PC-3 (cell line): Measurements from ENCODE around the gene KRTAP13-1.

Experiments used
- CTCF ChIP-seq: fragments of 300-600 bp; sonication (generic); conservative IDR thresholded peaks from 2 replicates; pipeline ENCODE4 v1.5.1; 2017; ENCODE audit warnings: antibody characterized with exemption, low read depth, mild to moderate bottlenecking, low read length
- EZH2 ChIP-seq: fragments of 300-600 bp; sonication (generic); IDR thresholded peaks from one replicate; pipeline ENCODE4 v1.6.1; 2017; ENCODE audit warnings: antibody characterized with exemption, mild to moderate bottlenecking, low read length; ENCODE audit not compliant: unreplicated experiment
- EZH2phosphoT487 ChIP-seq: fragments of 300-600 bp; sonication (generic); IDR thresholded peaks from 2 replicates; pipeline ENCODE4 v1.6.1; 2018; ENCODE audit warnings: mild to moderate bottlenecking, antibody characterized with exemption, low read length, borderline replicate concordance

GRCh38 chr21:30439975-30440374, 44.1 kb downstream of the KRTAP13-1 start, which contains the start of gene KRTAP15-1:
- no peak for TF ChIP-seq EZH2phosphoT487
- TF ChIP-seq CTCF, result no peak
- no peak for TF ChIP-seq EZH2
